GM12875 (cell line): ENCODE data around the gene PADI2.

Source experiments
- H3K4me3 ChIP-seq: one replicate; pipeline ENCODE4 v1.5.1; 2011; ENCODE audit warnings: low read depth, low read length, control low read depth
- TF ChIP-seq, protein P1 (sequence below): IDR thresholded peaks from 2 replicates; pipeline ENCODE4 v1.5.1; 2011; ENCODE audit warnings: low read depth, mild to moderate bottlenecking, control low read depth, inconsistent platforms, low read length, moderate library complexity, borderline replicate concordance; ENCODE audit not compliant: insufficient read depth

Gene PADI2

DNA sequence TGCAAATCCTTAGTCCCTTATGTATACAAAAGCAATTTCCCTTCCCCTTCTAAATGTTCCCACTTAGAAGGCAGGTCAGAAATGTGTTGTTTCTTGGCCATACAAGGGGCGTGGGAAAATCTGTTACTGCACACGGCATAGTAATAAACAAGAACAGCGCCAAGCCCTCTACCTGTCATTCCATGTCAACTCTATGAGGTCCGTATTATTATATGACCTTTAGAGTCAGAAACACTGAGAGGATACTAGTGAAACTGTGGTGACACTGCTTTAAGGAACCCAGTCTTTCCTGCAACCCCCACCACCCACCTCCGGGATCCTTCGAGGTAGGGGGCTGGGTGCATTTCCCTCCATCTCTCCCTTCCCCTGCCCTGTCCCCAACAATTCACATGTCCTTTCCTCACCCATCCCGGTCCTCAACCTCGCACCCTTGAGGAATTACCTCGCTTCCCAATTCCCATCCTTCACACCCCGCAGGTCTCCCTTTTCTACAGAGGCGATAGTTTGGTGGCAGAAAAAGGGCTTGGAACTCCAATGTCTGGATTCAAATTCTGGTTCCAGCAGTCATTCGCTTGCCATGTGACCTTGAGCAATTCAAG, 66.1 kb downstream of the PADI2 start:
- peak overlapping the region; percentile 92 for H3K4me3 ChIP-seq
- TF ChIP-seq, protein P1, sequence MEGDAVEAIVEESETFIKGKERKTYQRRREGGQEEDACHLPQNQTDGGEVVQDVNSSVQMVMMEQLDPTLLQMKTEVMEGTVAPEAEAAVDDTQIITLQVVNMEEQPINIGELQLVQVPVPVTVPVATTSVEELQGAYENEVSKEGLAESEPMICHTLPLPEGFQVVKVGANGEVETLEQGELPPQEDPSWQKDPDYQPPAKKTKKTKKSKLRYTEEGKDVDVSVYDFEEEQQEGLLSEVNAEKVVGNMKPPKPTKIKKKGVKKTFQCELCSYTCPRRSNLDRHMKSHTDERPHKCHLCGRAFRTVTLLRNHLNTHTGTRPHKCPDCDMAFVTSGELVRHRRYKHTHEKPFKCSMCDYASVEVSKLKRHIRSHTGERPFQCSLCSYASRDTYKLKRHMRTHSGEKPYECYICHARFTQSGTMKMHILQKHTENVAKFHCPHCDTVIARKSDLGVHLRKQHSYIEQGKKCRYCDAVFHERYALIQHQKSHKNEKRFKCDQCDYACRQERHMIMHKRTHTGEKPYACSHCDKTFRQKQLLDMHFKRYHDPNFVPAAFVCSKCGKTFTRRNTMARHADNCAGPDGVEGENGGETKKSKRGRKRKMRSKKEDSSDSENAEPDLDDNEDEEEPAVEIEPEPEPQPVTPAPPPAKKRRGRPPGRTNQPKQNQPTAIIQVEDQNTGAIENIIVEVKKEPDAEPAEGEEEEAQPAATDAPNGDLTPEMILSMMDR = no peak

DNA sequence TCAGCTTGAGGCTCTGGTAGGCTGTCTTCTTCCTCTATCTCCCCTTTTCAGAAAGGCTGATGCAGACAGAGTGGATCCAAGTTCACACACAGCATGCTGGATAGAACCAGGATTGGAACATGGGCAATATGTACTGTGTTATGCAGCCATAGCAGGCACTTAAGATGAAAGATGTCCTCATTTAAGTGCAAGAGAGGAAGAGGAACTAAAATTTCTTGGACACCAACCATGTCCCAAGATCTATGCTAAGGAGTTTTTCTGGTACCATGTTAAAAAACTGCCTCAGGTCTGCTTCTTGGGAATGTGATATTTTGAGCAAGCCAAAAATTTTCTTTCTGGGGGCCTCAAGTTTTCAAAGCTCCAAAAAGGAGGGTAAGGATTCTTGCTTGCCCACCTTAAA, 66.6 kb downstream of the PADI2 start:
- no peak overlapping the region for H3K4me3 ChIP-seq
- TF ChIP-seq, protein P1 = no peak

DNA sequence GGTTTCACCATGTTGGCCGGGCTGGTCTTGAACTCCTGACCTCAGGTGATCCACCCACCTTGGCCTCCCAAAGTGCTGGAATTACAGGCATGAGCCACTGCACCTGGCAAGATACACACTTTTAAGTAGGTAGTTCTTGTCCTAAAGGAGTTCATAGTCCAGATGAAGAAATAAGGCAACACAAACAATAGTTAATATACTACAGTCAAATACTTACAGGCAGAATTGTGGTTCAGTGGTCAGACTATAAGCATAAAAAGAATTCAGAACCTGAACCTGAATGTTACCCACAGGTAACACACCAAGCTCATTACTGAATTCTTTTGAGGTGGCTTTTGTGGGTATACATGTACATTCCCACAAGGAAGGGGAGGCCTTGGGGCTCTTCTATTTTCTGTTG, 67.2 kb downstream of the PADI2 start:
- no peak overlapping the region for H3K4me3 ChIP-seq
- TF ChIP-seq, protein P1 = no peak

DNA sequence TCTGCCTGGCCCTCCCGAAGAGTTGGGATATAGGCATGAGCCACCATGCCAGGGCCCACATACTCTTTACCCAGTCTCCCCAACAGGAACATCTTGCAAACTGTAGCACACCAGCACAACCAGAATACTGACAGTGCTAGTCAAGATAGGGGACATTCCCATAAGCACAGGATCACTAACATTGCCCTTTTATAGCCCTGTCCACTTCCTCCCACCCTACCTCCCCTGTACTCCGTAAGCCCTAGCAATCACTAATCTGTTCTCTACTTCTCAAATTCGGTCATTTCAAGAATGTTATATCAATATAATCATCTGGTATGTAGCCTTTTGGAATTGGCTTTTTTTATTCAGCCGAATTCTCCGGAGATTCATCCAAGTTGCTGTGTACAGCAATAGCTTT, 71.3 kb downstream of the PADI2 start:
- TF ChIP-seq, protein P1 = no peak
- no peak overlapping the region for H3K4me3 ChIP-seq

DNA sequence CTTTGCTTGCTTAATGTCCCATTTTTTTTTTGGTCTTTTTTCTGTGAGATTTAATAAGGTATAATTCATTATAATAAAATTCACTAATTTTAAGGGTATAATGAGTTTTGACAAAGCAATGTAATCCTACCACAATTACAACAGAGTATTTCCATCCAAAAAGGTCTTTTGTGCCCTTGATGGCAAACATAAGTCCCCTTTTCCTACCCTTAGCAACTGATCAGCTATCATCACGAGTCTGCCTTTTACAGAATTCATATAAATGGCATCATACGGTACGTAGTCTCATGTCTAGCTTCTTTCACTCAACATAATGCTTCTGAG, 73.0 kb downstream of the PADI2 start:
- no peak overlapping the region for H3K4me3 ChIP-seq
- TF ChIP-seq, protein P1 = no peak

DNA sequence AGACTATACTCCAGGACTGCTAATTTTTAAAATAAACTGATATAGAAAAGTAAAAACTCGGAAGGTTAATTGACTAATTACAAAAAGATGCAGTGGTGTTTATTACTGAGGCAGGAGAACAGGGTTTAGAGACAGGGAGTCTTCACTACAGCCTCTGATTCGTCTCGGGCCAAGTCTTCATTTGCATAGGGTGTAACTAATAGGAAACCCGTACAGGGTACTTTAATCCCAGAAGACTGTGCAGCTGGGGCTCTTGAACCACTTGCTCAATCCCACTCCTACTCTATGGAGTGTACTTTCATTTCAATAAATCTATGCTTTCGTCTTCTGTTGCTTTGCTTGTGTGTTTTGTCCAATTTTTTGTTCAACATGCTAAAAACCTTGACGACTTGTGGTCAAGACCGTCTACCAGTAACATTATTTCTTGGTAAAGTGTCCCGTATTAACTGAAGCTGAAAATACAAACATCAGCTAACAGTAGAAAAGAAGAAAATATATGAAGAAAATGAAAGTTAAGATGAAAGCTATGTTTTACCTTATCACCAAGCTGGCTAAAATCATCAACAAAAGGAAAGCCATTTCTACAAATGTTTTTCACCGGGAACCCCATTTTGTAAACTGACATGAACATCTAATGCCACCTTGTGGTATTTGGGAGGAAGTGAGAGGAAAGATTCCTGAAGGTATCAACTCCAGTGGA, 73.5 kb downstream of the PADI2 start:
- TF ChIP-seq, protein P1 = peak; percentile 56; the same call in 1 of the 2 replicates

DNA sequence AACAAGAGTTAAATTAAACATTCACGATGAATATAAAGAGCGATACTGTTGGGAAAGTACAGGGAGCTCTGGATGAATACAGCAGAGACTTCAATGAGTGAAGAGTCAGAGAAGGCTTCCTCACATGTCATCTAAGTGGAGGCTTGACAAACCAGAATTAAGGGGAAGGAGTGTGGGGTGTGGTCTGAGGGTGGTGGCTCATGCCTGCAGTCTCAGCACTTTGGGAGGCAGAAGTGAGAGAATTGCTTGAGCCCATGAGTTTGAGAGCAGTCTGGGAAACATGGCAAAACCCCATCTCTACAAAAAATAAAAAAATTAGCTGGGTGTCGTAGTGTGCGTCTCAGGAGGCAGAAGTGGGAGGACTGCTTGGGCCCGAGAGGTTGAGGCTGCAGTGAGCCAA, 74.1 kb downstream of the PADI2 start:
- no peak overlapping the region for H3K4me3 ChIP-seq
- TF ChIP-seq, protein P1 = no peak

More for the DNA sequence above, 73.5 kb downstream of the PADI2 start:
- H3K4me3 ChIP-seq = no peak overlapping the region
